ENCODE results near the gene PCA3. TPM values are rescaled to one million over a fixed set of nuclear protein-coding genes. Genes with fewer than 3 reads are reported as not detected.

PCA3 gene
- total and polyA plus RNA-seq, 2 of the 8 experiments (the other 6 are each of a cell fraction or from before 2014, with no cell fraction given), result not detected

GRCh38 chr9:76729116-76729515, 35.1 kb upstream of the PCA3 start (continued):
- no peak for TF ChIP-seq CHD7 (IDR thresholded peaks at IDR 0.05; ENCODE audit: insufficient replicate concordance, low read length)
- TF ChIP-seq ZNF274 (IDR thresholded peaks at IDR 0.05; ENCODE audit: borderline replicate concordance, extremely low read depth, low read length), result no peak
- TF ChIP-seq EP300 (IDR thresholded peaks at IDR 0.05; ENCODE audit: borderline replicate concordance in 1 of 2, low read depth in 2 of 2, low read length in 2 of 2), result no peak

Measured in H1 (cell line).